Liver (tissue), 3 donors: ENCODE data around the gene CAPZB.

ENCODE experiments used
- JUND ChIP-seq, 2 donors: IDR thresholded peaks; 2 replicates each; pipeline ENCODE4 v1.6.1; 2016; ENCODE audit warnings: antibody characterized with exemption in 2 of 2
- TF ChIP-seq, protein P1 (sequence below): fragments of 150-350 bp; IDR thresholded peaks from 2 replicates; pipeline ENCODE4 v1.5.1; 2017; ENCODE audit warnings: improper control_type of control experiment, low read depth, low read length; ENCODE audit not compliant: missing input control
- TF ChIP-seq, protein P2 (sequence below): IDR thresholded peaks from 2 replicates; pipeline ENCODE4 v1.6.1; 2016; ENCODE audit warnings: antibody characterized with exemption
- TF ChIP-seq, protein P3 (sequence below): IDR thresholded peaks from 2 replicates; pipeline ENCODE4 v1.6.1; 2016; ENCODE audit warnings: antibody characterized with exemption
- donor health status: healthy.
- donor health status: healthy.

DNA sequence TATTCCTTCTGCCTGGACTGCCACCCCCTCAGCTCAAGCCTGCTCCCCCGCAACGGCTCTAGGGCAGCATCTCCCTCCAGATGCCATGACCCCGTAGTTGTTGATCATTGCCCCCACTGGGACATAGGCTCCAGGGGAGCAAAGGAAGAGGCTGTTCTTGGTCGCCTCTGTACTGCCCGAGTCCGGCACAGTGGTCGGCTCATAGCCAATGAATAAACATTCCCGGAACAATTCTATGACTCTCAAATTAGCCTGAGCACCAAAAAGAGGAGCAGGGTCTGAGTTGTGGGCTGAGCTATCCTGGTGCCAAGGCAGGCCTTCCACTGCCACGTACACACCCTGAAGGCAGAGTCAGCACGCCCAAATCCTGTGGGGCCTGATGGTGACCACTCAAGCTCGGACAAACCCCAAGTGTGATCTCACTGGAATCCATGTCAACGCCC is 33.1 kb downstream of the CAPZB start:
- TF ChIP-seq, protein P1, sequence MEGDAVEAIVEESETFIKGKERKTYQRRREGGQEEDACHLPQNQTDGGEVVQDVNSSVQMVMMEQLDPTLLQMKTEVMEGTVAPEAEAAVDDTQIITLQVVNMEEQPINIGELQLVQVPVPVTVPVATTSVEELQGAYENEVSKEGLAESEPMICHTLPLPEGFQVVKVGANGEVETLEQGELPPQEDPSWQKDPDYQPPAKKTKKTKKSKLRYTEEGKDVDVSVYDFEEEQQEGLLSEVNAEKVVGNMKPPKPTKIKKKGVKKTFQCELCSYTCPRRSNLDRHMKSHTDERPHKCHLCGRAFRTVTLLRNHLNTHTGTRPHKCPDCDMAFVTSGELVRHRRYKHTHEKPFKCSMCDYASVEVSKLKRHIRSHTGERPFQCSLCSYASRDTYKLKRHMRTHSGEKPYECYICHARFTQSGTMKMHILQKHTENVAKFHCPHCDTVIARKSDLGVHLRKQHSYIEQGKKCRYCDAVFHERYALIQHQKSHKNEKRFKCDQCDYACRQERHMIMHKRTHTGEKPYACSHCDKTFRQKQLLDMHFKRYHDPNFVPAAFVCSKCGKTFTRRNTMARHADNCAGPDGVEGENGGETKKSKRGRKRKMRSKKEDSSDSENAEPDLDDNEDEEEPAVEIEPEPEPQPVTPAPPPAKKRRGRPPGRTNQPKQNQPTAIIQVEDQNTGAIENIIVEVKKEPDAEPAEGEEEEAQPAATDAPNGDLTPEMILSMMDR = no peak
- TF ChIP-seq JUND (IDR thresholded peaks at IDR 0.05) = no peak
- TF ChIP-seq, protein P2, sequence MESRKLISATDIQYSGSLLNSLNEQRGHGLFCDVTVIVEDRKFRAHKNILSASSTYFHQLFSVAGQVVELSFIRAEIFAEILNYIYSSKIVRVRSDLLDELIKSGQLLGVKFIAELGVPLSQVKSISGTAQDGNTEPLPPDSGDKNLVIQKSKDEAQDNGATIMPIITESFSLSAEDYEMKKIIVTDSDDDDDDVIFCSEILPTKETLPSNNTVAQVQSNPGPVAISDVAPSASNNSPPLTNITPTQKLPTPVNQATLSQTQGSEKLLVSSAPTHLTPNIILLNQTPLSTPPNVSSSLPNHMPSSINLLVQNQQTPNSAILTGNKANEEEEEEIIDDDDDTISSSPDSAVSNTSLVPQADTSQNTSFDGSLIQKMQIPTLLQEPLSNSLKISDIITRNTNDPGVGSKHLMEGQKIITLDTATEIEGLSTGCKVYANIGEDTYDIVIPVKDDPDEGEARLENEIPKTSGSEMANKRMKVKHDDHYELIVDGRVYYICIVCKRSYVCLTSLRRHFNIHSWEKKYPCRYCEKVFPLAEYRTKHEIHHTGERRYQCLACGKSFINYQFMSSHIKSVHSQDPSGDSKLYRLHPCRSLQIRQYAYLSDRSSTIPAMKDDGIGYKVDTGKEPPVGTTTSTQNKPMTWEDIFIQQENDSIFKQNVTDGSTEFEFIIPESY = no peak
- TF ChIP-seq, protein P3, sequence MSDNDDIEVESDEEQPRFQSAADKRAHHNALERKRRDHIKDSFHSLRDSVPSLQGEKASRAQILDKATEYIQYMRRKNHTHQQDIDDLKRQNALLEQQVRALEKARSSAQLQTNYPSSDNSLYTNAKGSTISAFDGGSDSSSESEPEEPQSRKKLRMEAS = no peak
